Measurements from ENCODE around the gene SPATA6L. TPM values are rescaled to one million over a fixed set of nuclear protein-coding genes. Genes with fewer than 3 reads are reported as not detected.

SPATA6L gene
- total and polyA plus RNA-seq, 11 donors: 0.14 to 2.1 (median 0.55) TPM; not detected in 1

DNA sequence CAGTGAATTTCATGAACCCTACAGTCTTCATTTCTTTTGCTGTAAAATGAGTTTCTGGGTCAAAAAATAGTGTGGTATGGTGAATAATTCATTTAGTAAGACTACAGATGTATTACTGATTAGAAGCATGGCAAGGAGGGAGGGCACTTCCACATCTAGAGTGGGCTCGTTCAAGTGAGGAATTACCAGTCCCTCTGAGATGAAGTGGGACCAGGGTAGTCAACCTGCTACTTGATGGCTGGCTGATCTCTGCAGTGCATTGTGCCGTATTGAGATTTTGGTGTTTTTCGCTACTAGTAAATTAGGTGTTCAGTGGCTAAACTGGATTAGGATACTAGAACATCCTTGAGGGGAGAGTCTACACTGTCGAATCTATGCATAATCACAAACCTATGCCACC lies 23.9 kb upstream of the SPATA6L start:
- ATAC-seq (no peak), DNase-seq (no peak)
- intact Hi-C loops (cut with DNase I): no loop called here
- H3K36me3 ChIP-seq: peaks cover 0 to 94% (median 67%) of the 10 kb centered on the region in 9 donors
- 87 to 93% (median 89%) methylated on average over 4 of the region's 4 CpGs for WGBS, 4 donors
- H3K27ac ChIP-seq: peak overlapping the region in 1 of 12 donors; percentile 18
- TF ChIP-seq POLR2A (IDR thresholded peaks at IDR 0.05): no peak
- TF ChIP-seq, protein P1, sequence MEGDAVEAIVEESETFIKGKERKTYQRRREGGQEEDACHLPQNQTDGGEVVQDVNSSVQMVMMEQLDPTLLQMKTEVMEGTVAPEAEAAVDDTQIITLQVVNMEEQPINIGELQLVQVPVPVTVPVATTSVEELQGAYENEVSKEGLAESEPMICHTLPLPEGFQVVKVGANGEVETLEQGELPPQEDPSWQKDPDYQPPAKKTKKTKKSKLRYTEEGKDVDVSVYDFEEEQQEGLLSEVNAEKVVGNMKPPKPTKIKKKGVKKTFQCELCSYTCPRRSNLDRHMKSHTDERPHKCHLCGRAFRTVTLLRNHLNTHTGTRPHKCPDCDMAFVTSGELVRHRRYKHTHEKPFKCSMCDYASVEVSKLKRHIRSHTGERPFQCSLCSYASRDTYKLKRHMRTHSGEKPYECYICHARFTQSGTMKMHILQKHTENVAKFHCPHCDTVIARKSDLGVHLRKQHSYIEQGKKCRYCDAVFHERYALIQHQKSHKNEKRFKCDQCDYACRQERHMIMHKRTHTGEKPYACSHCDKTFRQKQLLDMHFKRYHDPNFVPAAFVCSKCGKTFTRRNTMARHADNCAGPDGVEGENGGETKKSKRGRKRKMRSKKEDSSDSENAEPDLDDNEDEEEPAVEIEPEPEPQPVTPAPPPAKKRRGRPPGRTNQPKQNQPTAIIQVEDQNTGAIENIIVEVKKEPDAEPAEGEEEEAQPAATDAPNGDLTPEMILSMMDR (IDR thresholded peaks at IDR 0.05): no peak
- peaks cover 0 to 45% (median 23%) of the 10 kb centered on the region in 12 donors for H3K4me1 ChIP-seq
- H3K27me3 ChIP-seq: no peaks in the 10 kb centered on the region
- H3K4me3 ChIP-seq: no peak overlapping the region
- no peaks in the 10 kb centered on the region for H3K9me3 ChIP-seq

DNA sequence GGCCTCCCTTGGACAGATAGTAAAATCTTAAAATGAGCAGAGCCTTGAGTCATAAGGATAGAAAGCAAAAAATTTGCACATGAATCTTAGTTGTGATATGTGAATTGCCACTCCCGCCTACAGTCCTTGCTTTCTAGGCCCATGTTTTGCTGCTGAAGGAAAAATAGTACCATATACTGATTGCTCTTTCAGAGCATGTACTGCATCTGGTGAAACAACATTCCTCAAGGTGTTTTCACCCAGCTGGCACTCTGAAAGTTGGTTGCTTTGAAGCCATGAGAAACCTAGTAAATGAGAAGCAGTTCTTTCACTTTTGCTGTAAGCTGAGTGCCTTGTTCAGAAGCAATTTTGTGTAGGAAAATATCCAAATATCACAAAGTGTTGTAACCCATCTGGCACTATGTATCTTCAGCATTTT lies 23.4 kb upstream of the SPATA6L start:
- peaks cover 0 to 94% (median 68%) of the 10 kb centered on the region in 9 donors for H3K36me3 ChIP-seq

DNA sequence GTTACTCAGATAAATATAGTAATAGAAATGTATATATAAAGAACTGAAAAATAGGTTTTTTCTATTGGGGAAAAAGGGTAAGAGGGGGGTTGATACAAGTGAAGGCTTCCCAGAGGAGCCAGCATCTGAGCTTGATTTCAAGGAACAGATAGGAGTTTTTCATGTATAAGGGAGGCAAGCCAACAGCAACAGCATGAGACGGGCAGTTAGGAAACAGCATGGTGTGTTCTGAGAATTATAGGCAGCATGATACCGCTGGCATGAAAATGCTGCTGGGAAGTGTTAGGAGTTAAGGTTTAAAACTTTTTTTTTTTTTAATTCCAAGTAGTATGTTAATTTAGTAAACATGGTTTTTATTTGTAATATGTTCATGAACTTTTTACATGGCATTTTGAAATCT lies 22.7 kb upstream of the SPATA6L start:
- H3K27ac ChIP-seq: peak overlapping the region in 1 of 12 donors; percentile 3
- intact Hi-C loops (cut with DNase I): loop anchor here in 2 of 10 donors (10.0 kb wide), 1 partner anchor 296 kb away; the partner anchor contains the start of gene JAK2 (in 2 of the 2)
- no peaks in the 10 kb centered on the region for H3K9me3 ChIP-seq
- TF ChIP-seq POLR2A (IDR thresholded peaks at IDR 0.05): no peak
- TF ChIP-seq, protein P1 (IDR thresholded peaks at IDR 0.05): no peak
- no peak for ATAC-seq
- DNase-seq: no peak
- WGBS, 4 donors: 22 to 69% (median 56%) methylated on average over 2 of the region's 2 CpGs
- H3K36me3 ChIP-seq: peaks cover 0 to 89% (median 61%) of the 10 kb centered on the region in 9 donors
- peaks cover 0 to 56% (median 23%) of the 10 kb centered on the region in 12 donors for H3K4me1 ChIP-seq
- H3K27me3 ChIP-seq: no peaks in the 10 kb centered on the region
- H3K4me3 ChIP-seq: no peak overlapping the region

More for the DNA sequence above, 23.4 kb upstream of the SPATA6L start:
- Histone ChIP-seq H3K27ac (peak overlapping the region in 2 of 12 donors; percentile 3 to 18), H3K4me1 (peaks cover 0 to 49% (median 23%) of the 10 kb centered on the region in 12 donors), H3K4me3 (no peak overlapping the region), H3K9me3 (no peaks in the 10 kb centered on the region), H3K27me3 (no peaks in the 10 kb centered on the region)
- intact Hi-C loops (cut with DNase I): loop anchor here in 2 of 10 donors (10.0 kb wide), 1 partner anchor 295 kb away; the partner anchor contains the start of gene JAK2 (in 2 of the 2)
- WGBS, 4 donors: 65 to 88% (median 74%) methylated on average over 1 of the region's 1 CpG
- DNase-seq: no peak
- peak in 1 of 4 donors; percentile 11 for ATAC-seq
- TF ChIP-seq POLR2A (IDR thresholded peaks at IDR 0.05): no peak
- TF ChIP-seq, protein P1 (IDR thresholded peaks at IDR 0.05): no peak

DNA sequence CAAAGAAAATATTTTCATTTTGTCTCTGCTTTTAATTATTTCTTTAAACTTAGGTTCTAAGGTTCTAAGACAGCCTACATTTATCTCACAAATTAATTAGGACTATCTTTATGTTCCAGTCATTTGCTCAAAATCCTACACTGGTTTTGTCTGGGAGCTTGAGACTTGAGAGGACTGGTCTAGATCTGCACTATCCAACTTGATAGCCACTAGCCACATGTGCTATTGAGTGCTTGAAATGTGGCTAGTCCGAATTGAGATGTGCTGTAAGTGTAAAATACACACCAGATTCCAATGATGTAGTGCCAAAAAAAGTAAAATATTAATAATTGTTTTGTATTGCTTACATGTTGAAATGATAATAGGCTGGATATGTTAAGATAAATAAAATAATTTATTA lies 20.3 kb upstream of the SPATA6L start:
- ATAC-seq: peak in 3 of 4 donors; percentile 15 to 44 (median 24)
- intact Hi-C loops (cut with DNase I): loop anchor here in 2 of 10 donors (10.0 kb wide), 1 partner anchor 298 kb away; the partner anchor contains the start of gene JAK2 (in 2 of the 2)
- no peak for DNase-seq
- H3K27ac ChIP-seq: peak overlapping the region in 9 of 12 donors; percentile 32 to 82 (median 37)
- WGBS, 4 donors: 42 to 62% (median 53%) methylated on average over 1 of the region's 1 CpG
- no peaks in the 10 kb centered on the region for H3K9me3 ChIP-seq
- no peaks in the 10 kb centered on the region for H3K27me3 ChIP-seq
- TF ChIP-seq POLR2A (IDR thresholded peaks at IDR 0.05): no peak
- TF ChIP-seq, protein P1 (IDR thresholded peaks at IDR 0.05): no peak
- H3K36me3 ChIP-seq: peaks cover 0 to 69% (median 44%) of the 10 kb centered on the region in 9 donors
- H3K4me1 ChIP-seq: peaks cover 0 to 70% (median 26%) of the 10 kb centered on the region in 12 donors
- H3K4me3 ChIP-seq: no peak overlapping the region
